NCI-H526 treated with DMSO at 0.1 percent for 48 hours (cell line): ENCODE data around the gene MYLK.

Experiments used
- DNase-seq: peaks from one replicate; lab custom pipeline; 2025; lab: John Stamatoyannopoulos, UW

MYLK gene

GRCh38 chr3:123774474-123774873, 109.7 kb downstream of the MYLK start:
- DNase-seq = no peak

GRCh38 chr3:123773681-123774431, 110.3 kb downstream of the MYLK start:
- peak; percentile 37 for DNase-seq

DNA sequence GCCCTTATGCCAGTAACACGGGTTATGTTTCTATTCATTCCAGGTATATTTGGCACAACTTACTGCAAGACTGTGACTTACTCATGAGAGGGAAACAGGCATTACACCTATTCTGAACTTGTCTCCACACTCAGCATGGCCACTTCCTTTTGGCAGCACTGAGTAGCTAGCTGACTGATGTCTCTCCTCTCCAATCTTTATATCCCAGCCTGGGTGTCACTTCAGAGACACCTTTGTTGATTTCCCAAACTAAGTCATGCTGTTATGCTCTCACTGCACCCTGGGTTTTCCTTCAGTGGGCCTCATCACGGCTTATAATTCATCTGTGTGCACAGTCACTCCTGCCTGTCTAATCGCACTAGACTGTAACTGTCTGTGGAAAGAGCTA, 114.8 kb downstream of the MYLK start:
- DNase-seq = no peak

- no peak for DNase-seq
Observed at GRCh38 chr3:123768480-123769355, 115.4 kb downstream of the MYLK start.

DNA sequence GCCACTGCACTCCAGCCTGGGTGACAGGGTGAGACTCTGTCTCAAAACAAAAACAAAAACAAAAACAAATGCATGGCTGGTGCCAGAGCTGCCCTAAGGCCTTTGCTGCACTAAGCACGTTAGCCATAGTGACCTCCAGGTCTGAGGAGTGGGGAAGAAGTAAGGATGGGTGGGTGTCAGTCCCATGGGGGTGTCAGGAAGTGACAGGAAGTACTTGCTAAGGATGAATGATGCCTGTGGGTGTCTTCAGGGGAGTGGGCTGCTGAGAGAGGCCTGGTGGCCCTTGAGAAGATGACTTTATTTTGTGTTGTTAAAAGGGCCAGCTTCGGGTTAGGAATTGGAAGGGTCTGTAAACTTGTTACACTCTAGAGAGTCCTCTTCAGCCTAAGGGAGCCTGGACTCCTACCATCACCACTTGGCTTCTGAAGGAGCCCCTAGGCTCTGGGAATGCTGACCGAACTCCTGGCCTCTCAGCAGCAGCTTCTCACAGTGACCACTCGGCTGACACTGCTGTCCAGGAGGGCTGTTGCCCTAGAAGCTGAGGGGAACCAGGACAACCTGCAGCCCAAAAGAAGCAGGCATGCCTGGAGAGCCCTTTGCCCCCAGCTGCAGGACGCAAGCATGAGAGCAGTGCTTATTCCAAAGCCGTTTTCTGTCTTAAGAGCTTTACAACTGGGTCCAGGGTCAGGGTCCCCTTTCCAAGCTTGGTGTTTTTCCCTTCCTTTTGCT, 116.4 kb downstream of the MYLK start:
- no peak for DNase-seq

DNA sequence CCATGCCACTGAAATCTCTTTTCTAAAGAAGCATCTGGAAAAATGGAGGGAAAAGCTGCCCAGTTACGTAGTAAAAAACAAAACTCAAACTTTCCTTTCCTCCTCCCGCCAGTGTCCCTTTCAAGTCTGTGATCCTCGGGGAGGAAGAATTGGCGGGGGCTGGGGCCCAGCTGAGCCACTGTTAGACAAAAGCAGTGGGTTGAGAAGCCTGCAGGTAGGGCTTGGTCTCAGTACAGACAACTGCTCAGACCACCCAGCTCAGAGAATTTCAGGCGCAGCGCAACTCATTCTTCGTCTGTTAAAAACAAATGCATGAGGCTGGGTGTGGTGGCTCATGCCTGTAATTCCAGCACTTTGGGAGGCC, 117.1 kb downstream of the MYLK start:
- no peak for DNase-seq

GRCh38 chr3:123766193-123767008, 117.7 kb downstream of the MYLK start:
- no peak for DNase-seq

DNA sequence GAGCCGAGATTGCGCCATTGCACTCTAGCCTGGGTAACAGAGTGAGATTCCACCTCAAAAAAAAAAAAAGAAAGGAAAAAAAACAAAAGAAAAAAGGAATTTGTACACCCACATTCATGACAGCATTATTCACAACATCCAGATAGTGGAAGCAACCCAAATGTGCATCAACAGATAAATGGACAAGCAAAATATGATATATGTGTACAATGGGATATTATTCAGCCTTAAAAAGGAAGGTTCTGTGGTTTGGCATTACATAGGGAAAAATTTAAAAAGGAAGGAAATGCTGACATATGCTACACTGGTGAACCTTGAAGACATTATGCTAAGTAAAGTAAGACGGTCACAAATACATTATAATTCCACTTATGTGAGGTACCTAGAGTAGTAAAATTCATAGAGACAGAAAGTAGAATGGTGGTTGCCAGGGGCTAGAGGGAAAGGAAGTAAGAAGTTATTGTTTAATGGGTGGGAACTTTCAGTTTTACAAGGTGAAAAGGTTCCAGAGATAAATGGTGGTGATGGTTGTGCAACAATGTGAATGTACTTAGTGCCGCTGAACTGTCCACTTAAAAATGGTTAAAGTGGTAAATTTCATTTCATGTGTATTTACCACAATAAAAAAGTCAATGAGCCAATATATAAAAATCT, 118.5 kb downstream of the MYLK start:
- DNase-seq = no peak

DNA sequence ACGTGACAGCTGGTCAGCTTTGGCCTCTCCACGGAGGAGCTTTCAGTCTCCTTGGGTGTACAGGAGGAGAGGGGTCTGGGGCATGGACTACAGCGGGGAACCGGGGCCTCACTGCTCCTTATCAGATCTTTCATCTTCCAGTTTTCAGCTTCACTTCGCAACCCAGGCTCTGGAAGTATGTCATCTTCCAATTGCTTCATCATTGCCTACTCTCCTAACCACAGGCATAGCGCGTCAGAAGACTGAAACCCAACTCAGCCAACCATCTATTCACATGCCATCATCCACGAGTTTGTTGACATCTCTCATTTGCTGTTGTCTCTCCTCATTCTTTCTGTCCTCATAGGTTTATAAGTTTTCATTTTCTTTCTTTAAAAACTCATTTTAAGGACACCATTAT, 119.5 kb downstream of the MYLK start:
- no peak for DNase-seq

- DNase-seq = no peak
Observed at GRCh38 chr3:123762805-123763204, 121.3 kb downstream of the MYLK start.

DNA sequence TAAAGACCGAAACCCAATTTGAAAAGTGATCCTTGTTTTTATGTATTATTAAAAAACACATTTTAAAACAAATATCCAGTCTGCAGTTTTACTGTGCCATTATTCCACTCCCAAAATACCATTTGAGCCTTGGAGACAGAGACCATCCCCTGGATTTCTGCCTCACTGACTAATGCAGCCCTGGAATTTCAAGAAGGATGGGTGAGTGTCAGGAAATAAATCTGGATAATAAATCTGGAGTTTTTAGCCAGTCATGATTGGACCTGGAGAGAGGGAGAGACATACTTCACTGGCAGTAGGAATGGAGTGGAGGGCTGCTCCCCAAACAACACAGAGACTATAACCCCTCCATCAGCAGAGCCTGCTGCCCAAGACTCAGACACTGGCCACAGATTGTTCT, 123.3 kb downstream of the MYLK start:
- no peak for DNase-seq

DNA sequence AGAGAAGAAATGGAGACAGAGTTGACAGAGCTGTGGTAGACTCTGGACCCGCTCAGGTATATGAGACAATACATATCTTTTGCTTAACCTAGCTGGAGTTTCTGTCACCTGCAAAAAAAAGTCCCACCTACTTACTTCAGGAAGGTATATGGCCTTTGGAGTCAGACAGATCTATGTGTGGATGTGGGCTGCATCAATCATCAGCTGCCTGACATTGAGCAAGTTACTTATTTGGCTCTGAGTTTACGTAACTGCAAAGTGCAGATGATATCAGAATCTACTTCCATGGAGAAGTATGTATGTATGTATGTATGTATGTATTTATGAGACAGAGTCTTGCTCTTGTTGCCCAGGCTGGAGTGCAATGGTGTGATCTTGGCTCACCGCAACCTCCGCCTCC, 124.3 kb downstream of the MYLK start:
- DNase-seq = no peak

- no peak for DNase-seq
Observed at GRCh38 chr3:123759311-123759710, 124.8 kb downstream of the MYLK start.

- DNase-seq = no peak
Observed at GRCh38 chr3:123758081-123758564, 126.0 kb downstream of the MYLK start.

- DNase-seq = no peak
Observed at GRCh38 chr3:123757281-123757940, 126.7 kb downstream of the MYLK start.

DNA sequence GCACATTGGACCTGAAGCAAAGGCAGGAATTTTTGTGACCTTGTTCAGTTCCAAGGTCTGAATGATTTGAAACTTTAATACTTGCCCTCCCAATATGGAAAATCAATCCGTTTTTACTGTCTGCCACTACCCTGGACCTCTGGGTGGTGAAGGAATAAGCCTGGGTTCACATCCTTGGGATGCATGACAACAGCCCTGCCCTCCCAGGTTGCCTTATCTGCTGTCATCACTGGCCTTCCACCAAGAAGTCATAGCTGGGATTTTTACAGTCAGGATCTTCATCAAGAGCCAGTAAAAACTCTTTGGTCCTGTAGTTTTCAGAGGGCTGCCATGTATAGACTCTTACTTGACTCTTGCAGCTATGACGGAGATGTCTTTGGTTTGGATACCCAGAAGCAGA, 128.6 kb downstream of the MYLK start:
- DNase-seq = no peak

DNA sequence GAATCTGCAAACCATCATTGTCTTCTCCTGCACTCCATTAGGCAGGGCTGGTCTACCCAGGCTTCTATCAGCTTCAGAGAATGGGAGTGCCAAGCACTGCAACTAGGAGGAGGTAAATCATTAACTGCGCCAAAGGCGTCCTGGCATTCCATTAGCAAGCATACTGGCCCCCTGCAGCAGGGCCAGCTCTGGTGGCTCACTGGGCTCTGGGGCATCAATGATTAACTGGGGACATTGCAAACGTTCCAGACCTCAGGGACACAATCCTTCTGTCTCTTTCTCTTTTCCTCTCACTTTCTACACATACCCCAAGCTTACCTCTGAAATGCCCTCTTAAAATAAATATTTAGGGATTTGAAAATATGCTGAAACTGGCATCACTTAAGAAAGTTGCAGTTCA, 129.0 kb downstream of the MYLK start:
- peak; percentile 56 for DNase-seq

DNA sequence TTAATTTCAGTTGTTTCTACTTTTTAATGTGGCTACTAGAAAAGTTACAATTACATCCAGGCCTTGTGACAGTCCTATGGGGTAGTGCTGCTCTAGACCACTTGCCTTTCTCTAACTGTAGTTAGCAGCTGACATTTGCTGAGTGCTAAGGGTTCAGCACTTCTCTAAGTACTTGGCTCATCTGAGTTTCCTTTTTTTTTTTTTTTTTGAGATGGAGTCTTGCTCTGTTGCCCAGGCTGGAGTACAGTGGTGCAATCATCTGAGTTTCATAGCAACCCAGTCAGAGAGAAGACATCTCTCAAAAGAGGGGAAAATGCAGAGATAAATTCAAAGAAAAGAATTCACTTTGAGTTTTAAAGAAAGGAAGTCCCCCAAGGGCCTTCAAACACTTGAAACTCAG, 130.8 kb downstream of the MYLK start:
- no peak for DNase-seq

GRCh38 chr3:123752228-123752627, 131.9 kb downstream of the MYLK start:
- DNase-seq = no peak

DNA sequence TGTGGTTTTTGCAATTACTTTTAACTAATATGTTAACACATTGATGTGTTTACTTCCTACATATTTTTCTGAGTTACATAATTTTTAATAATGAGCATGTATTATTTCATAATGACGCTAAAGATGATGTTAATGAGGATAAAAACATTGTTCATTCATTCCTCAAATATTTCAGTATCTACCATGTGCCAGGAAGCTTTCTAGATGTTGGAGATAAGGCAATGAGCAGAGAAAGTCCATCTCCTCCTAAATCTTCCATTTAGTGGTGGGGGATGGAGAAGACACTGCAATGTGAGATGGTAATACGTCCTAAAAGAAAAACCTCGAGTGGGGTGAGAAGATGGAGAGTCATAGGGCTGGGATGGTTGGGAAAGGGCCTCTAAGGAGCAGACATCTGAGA, 132.7 kb downstream of the MYLK start:
- no peak for DNase-seq
